ENCODE results near the gene REPIN1.

REPIN1 gene

GRCh38 chr7:150376560-150376959 is 7.9 kb downstream of the REPIN1 start:
- DNase-seq (ENCODE audit: low read depth), result no peak
- TF ChIP-seq, protein P1, sequence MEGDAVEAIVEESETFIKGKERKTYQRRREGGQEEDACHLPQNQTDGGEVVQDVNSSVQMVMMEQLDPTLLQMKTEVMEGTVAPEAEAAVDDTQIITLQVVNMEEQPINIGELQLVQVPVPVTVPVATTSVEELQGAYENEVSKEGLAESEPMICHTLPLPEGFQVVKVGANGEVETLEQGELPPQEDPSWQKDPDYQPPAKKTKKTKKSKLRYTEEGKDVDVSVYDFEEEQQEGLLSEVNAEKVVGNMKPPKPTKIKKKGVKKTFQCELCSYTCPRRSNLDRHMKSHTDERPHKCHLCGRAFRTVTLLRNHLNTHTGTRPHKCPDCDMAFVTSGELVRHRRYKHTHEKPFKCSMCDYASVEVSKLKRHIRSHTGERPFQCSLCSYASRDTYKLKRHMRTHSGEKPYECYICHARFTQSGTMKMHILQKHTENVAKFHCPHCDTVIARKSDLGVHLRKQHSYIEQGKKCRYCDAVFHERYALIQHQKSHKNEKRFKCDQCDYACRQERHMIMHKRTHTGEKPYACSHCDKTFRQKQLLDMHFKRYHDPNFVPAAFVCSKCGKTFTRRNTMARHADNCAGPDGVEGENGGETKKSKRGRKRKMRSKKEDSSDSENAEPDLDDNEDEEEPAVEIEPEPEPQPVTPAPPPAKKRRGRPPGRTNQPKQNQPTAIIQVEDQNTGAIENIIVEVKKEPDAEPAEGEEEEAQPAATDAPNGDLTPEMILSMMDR (conservative IDR thresholded peaks at IDR 0.05; ENCODE audit: low read length), result no peak
- no peak overlapping the region for H3K4me3 ChIP-seq (ENCODE audit: low read length)

DNA sequence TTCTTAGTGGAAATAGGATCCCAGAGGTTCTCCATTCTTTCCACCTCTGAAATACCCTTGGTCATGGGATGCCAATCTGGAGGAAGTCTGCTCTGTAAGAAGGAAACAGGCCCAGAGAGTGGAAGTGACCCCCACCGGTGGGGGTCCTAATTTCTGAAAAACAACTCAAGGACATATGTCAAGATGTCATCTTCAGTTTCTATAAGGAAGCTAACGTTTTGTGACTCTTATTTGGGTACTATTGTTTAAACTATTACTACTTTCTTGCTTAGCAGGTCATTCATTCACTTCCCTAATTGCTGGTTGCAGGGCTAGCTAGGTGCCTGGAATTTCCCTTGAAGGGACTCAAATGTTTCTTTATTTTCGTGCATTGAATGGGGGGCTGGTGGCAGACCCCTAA is 8.6 kb downstream of the REPIN1 start:
- TF ChIP-seq, protein P1 (conservative IDR thresholded peaks at IDR 0.05; ENCODE audit: low read length), result no peak
- no peak overlapping the region for H3K4me3 ChIP-seq (ENCODE audit: low read length)
- DNase-seq (ENCODE audit: low read depth), result no peak

- H3K4me3 ChIP-seq (ENCODE audit: low read length), result no peak overlapping the region
- no peak for DNase-seq (ENCODE audit: low read depth)
These were observed 9.0 kb downstream of the REPIN1 start for GRCh38 chr7:150377635-150378034.

GRCh38 chr7:150378115-150378852 is 9.7 kb downstream of the REPIN1 start:
- peak overlapping the region; percentile 73 for H3K4me3 ChIP-seq (ENCODE audit: low read length)
- DNase-seq (ENCODE audit: low read depth), result peak; percentile 72
- TF ChIP-seq, protein P1 (conservative IDR thresholded peaks at IDR 0.05; ENCODE audit: low read length), result peak; percentile 44

More at GRCh38 chr7:150377635-150378034, 9.0 kb downstream of the REPIN1 start:
- TF ChIP-seq, protein P1 (conservative IDR thresholded peaks at IDR 0.05; ENCODE audit: low read length), result no peak

- H3K4me3 ChIP-seq (ENCODE audit: low read length), result peak within 1 kb of the TSS; percentile 85
These were observed 10.3 kb downstream of the REPIN1 start, which contains the start of gene ZNF775 for GRCh38 chr7:150378853-150379440. Gene ZNF775, plus strand, starts transcription at chr7:150379330. Its CDS starts 9,141 bp downstream, at chr7:150388471.

GRCh38 chr7:150379441-150380379 is 11.1 kb downstream of the REPIN1 start:
- TF ChIP-seq, protein P1 (conservative IDR thresholded peaks at IDR 0.05; ENCODE audit: low read length), result no peak
- peak overlapping the region; percentile 85 for H3K4me3 ChIP-seq (ENCODE audit: low read length)
- no peak for DNase-seq (ENCODE audit: low read depth)

More at GRCh38 chr7:150378853-150379440, 10.3 kb downstream of the REPIN1 start, which contains the start of gene ZNF775:
- DNase-seq (ENCODE audit: low read depth), result peak; percentile 94
- TF ChIP-seq, protein P1 (conservative IDR thresholded peaks at IDR 0.05; ENCODE audit: low read length), result no peak

Data from AG10803 (cell line).